Fibroblast of pulmonary artery (primary cell): ENCODE results near the gene NPC1L1.

Experiments used
- DNase-seq: peaks from one replicate; pipeline ENCODE4 v3.0.0-alpha.2; 2010; ENCODE audit warnings: low read depth
- H3K4me3 ChIP-seq: replicated peaks from 2 replicates; pipeline ENCODE4 v1.5.1; 2011; ENCODE audit warnings: low read depth, mild to moderate bottlenecking, control low read depth, low read length, moderate library complexity
- TF ChIP-seq, protein P1 (sequence below): IDR thresholded peaks from 2 replicates; pipeline ENCODE4 v1.5.1; 2011; ENCODE audit warnings: mild to moderate bottlenecking, control low read depth, low read length, inconsistent platforms; ENCODE audit errors: missing control alignments

NPC1L1 gene

DNA sequence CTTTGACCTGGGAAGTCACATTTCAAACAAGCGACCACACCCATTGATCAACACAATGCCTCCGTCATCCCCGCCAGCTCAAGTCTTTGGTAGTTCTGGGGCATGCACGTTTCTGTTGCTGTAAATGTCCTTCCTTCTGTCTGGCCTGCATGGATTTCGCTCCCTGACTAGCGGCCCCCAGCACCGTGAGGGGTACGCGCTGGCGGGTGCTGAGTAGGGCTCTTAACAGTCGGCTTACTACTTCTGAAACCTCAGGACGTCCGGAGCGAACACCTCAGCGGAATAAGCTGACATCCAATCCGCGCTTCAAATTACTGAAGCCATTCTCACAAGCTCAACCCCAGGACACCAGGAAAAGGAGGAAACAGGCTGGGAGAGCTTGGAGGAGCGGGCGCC lies 51.2 kb downstream of the NPC1L1 start:
- peak; percentile 31 for DNase-seq
- peak overlapping the region; percentile 81 for H3K4me3 ChIP-seq
- TF ChIP-seq, protein P1, sequence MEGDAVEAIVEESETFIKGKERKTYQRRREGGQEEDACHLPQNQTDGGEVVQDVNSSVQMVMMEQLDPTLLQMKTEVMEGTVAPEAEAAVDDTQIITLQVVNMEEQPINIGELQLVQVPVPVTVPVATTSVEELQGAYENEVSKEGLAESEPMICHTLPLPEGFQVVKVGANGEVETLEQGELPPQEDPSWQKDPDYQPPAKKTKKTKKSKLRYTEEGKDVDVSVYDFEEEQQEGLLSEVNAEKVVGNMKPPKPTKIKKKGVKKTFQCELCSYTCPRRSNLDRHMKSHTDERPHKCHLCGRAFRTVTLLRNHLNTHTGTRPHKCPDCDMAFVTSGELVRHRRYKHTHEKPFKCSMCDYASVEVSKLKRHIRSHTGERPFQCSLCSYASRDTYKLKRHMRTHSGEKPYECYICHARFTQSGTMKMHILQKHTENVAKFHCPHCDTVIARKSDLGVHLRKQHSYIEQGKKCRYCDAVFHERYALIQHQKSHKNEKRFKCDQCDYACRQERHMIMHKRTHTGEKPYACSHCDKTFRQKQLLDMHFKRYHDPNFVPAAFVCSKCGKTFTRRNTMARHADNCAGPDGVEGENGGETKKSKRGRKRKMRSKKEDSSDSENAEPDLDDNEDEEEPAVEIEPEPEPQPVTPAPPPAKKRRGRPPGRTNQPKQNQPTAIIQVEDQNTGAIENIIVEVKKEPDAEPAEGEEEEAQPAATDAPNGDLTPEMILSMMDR: no peak

DNA sequence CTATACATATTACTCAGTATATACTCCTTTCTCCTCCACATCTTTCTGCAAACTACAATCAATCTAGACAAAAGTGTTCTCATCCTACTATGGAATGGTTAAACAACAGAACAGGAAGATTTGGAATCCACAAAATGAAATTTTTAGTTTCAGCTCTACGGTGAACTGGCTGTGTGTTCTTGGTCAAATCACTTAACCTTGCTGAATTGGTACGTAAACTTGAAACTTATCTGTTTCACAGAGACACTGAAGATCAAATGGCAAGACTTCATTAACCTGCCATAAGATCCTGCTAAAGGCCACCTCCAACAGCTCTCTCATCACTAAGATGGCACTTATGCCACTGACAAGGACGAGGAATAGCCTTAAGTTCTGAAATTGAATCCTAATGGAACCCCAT lies 52.2 kb downstream of the NPC1L1 start:
- H3K4me3 ChIP-seq: peak overlapping the region; percentile 81
- no peak for DNase-seq
- TF ChIP-seq, protein P1: no peak

DNA sequence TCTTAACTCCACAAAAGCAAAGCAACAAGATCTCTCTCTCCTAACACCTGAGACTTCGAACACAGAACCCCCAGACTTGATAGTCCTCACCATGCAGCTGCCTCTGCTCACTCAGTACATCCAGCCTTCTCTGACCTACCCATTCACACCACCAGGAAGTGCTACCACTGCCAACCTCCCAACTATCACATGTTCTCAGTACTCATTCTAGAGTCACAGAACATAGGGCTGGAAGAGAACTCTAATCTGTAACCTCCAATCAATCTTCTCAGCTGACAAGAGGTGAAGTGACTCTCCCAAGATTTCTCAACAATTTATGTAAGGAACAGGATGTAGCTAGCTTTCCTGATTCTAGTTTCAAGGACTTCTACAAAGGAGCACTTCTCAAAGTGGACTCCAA lies 54.4 kb downstream of the NPC1L1 start:
- TF ChIP-seq, protein P1: no peak
- DNase-seq: peak; percentile 52
- H3K4me3 ChIP-seq: no peak overlapping the region

DNA sequence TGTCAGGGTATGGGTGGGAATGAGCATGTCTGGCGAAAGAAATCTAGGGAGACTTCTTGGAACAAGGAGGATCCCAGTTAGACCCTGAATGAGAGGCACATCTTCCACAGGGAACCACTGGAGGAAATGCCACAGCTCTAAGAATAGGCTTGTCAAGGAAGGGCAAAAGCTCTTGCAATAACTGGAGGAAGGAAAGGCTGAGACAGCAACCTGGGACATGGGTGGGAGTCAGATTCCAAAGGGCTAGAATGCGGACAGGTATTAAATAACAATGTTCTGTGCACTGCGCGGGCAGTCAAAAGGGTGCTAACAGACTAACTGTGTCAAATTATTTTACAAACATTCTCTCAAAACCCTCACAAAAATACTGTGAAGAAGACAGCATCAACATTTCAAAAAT lies 55.1 kb downstream of the NPC1L1 start:
- no peak for DNase-seq
- TF ChIP-seq, protein P1: no peak
- no peak overlapping the region for H3K4me3 ChIP-seq

DNA sequence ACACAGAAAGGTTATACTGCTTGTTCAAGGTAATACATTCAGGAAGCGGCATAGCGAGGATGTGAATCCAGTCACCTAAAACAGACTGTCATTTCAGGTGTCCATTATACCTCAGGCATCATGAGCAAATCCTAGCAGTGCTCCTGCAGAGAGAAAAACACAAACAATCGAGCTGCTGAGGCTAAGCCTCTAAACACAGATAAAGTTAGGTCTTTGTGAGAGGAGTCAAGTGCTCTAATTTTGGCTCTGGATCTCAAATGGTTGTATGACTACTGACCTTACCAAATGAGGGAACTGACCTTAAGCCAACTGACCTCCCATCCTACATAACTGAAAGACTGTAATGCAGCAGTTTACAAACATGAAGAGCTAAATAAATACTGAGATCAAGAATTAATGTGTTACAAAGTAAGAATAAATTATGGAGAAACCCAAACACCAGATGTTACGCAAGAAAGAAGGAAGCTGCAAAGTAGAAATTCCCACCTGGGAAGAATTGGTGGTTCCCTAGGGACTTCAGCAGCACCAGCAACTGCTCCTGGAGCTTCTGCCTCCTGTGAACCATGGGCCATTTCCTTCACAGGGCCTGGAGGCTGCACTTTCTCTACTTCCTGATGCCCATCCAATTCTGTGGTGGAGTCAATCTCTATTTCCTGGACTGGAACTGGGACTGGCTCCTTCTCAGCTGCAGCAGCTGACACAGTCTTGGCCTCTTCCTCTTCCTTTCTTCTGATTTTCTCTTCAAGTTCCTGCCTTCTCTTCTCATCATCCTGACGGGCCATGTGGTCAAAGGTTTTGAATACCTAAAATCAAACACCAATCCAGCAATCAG lies 56.4 kb downstream of the NPC1L1 start:
- DNase-seq: no peak
- TF ChIP-seq, protein P1: no peak
- H3K4me3 ChIP-seq: no peak overlapping the region

DNA sequence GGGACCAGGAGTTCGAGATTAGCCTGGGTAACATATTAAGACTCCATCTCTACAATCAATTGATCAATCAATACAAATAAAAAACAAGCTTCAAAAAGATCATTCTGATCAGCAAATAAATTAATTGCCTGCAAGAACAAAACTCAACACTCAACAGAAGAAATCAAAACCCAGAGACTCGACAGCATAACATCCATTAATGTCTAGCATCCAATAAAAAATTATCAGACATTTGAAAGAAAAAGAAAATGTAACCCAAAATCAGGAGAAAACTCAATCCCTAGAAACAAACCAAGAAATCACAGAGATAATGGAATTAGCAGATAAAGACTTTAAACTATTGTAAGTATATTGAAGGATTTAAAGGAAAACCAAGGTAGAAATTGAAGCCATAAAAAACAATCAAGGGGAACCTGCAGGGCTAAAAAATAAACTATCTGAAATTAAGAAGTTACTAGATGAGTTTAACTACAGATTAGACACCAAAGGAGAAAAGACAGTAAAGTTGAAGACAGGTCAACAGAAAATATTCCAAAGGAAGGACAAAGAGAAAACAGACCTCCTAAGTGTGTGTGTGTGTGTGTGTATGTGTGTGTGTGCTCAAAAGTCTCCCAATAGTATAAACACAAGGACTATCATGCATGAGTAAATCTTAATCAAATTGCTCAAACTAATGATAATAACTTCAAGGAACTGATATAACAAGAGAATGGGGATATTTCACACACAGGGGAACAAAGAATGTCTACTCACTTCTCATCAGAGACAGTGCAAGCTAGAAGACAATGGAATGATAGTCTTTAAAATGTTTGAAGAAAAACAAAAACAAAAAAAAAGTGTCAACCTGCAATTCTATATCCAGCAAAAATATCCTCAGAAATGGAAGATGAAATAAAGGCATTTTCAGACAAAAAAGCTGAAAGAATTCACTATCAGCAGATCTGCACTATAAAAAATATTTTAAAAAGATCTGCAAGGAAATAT lies 58.3 kb downstream of the NPC1L1 start:
- no peak overlapping the region for H3K4me3 ChIP-seq
- TF ChIP-seq, protein P1: no peak
- DNase-seq: no peak
